HFF-Myc (cell line): ENCODE data around the gene AP3B2.
"Not testable (repeated sequence)": the region's sequence is repeated elsewhere in the genome, so short reads cannot be mapped to it uniquely, and the experiment has no call there.

Experiments
- DNase-seq: peaks from one replicate; pipeline ENCODE4 v3.0.0-alpha.2; 2011; ENCODE audit warnings: low read depth; ENCODE audit errors: extremely low read depth
- H3K4me3 ChIP-seq: replicated peaks from 2 replicates; pipeline ENCODE4 v1.5.1; 2011; ENCODE audit warnings: low read depth, mild to moderate bottlenecking, control low read depth, low read length
- CTCF ChIP-seq: IDR thresholded peaks from 2 replicates; pipeline ENCODE4 v1.5.1; 2012; ENCODE audit warnings: mild to moderate bottlenecking, low read depth, low read length, control low read depth; ENCODE audit errors: missing control alignments

AP3B2 gene

GRCh38 chr15:82715003-82715402, 5.3 kb upstream of the AP3B2 start:
- no peak overlapping the region for H3K4me3 ChIP-seq
- TF ChIP-seq CTCF, result no peak
- DNase-seq, result no peak

GRCh38 chr15:82714016-82714415, 4.3 kb upstream of the AP3B2 start:
- H3K4me3 ChIP-seq, result no peak overlapping the region
- no peak for TF ChIP-seq CTCF
- no peak for DNase-seq

GRCh38 chr15:82712036-82712435, 2.4 kb upstream of the AP3B2 start:
- no peak for TF ChIP-seq CTCF
- no peak overlapping the region for H3K4me3 ChIP-seq
- no peak for DNase-seq

- TF ChIP-seq CTCF, result no peak
- H3K4me3 ChIP-seq, result no peak overlapping the region
- DNase-seq, result no peak
These were observed 1.3 kb upstream of the AP3B2 start for GRCh38 chr15:82710926-82711490.

GRCh38 chr15:82710208-82710555, 507 bp upstream of the AP3B2 start:
- no peak for TF ChIP-seq CTCF
- DNase-seq, result no peak
- peak overlapping the region; percentile 49 for H3K4me3 ChIP-seq

GRCh38 chr15:82709081-82709420, 624 bp downstream of the AP3B2 start:
- peak overlapping the region; percentile 49 for H3K4me3 ChIP-seq
- no peak for TF ChIP-seq CTCF
- DNase-seq, result no peak

- DNase-seq, H3K4me3 ChIP-seq: not testable (repeated sequence)
These were observed 3.8 kb downstream of the AP3B2 start for GRCh38 chr15:82705856-82706255.
